HEK293 (cell line): ENCODE results near the gene CSF1.

Experiments used
- CTCF ChIA-PET: fragments of 350-600 bp; formaldehyde crosslinking; extraction: SDS; loops from one replicate; lab custom pipeline; 2021; ENCODE audit warnings: antibody characterized with exemption; lab: Yijun Ruan, JAX
- POLR2A ChIA-PET: fragments of 300-600 bp; formaldehyde crosslinking; extraction: SDS; loops from one replicate; lab custom pipeline; 2020; ENCODE audit warnings: antibody characterized with exemption, inconsistent platforms; lab: Yijun Ruan, JAX
- H3K27ac ChIP-seq: fragments of 200-500 bp; sonication (Bioruptor generic); 2 replicates; pipeline ENCODE4 v1.5.1; 2014; ENCODE audit warnings: low read depth, low read length, control low read depth, inconsistent platforms; ENCODE audit errors: extremely low read depth
- H3K36me3 ChIP-seq, 2 experiments: fragments of 200-500 bp in 1 of 2; sonication (Bioruptor generic) in 1 of 2; 1 replicate in 1 of 2; 2 replicates in 1 of 2; pipeline ENCODE4 v1.5.1; 2014 to 2017; ENCODE audit warnings: inconsistent platforms in 2 of 2, low read length in 2 of 2; ENCODE audit not compliant: control insufficient read depth in 2 of 2, insufficient read depth in 1 of 2
- H3K4me1 ChIP-seq: fragments of 200-500 bp; sonication (Bioruptor generic); 2 replicates; pipeline ENCODE4 v1.5.1; 2014; ENCODE audit warnings: mild to moderate bottlenecking, low read length, inconsistent platforms; ENCODE audit not compliant: control insufficient read depth, insufficient read depth
- H3K4me3 ChIP-seq: 2 replicates; pipeline ENCODE4 v1.5.1; 2011; ENCODE audit warnings: low read depth, mild to moderate bottlenecking, control low read depth, low read length, moderate library complexity
- H3K9me3 ChIP-seq: fragments of 200-500 bp; sonication (Bioruptor generic); 2 replicates; pipeline ENCODE4 v1.5.1; 2014; ENCODE audit warnings: low read depth, low read length, inconsistent platforms; ENCODE audit not compliant: control insufficient read depth, insufficient read depth
- EGR2 ChIP-seq: fragments of 450-650 bp; formaldehyde crosslinking; IDR thresholded peaks from 2 replicates; pipeline ENCODE4 v1.5.1; 2016; ENCODE audit warnings: low read depth, missing biosample characterization, missing genetic modification characterization
- ELK4 ChIP-seq: IDR thresholded peaks from 2 replicates; pipeline ENCODE4 v1.6.1; 2011; ENCODE audit warnings: mild to moderate bottlenecking, low read depth, low read length, borderline replicate concordance
- MEIS1 ChIP-seq: sonication (generic); formaldehyde crosslinking; IDR thresholded peaks from 2 replicates; pipeline ENCODE4 v1.8.1; 2022; ENCODE audit warnings: missing genetic modification reagents, mild to moderate bottlenecking, borderline replicate concordance
- MZF1 ChIP-seq: fragments of 450-650 bp; formaldehyde crosslinking; IDR thresholded peaks from 2 replicates; pipeline ENCODE4 v1.5.1; 2017; ENCODE audit warnings: missing biosample characterization, missing genetic modification characterization, borderline replicate concordance
- SETDB1 ChIP-seq: IDR thresholded peaks from one replicate; pipeline ENCODE4 v1.6.1; 2017; ENCODE audit warnings: mild to moderate bottlenecking, low read length, moderate library complexity, mixed read lengths; ENCODE audit not compliant: insufficient read length
- TRIM28 ChIP-seq: IDR thresholded peaks from 2 replicates; pipeline ENCODE4 v1.6.1; 2011; ENCODE audit warnings: low read length, control low read depth, borderline replicate concordance
- ZBTB8A ChIP-seq: fragments of 450-650 bp; formaldehyde crosslinking; IDR thresholded peaks from 2 replicates; pipeline ENCODE4 v1.5.1; 2016; ENCODE audit warnings: missing biosample characterization, missing genetic modification characterization
- ZNF121 ChIP-seq: fragments of 450-650 bp; formaldehyde crosslinking; IDR thresholded peaks from 2 replicates; pipeline ENCODE4 v1.5.1; 2016; ENCODE audit warnings: missing biosample characterization, missing genetic modification characterization
- ZNF18 ChIP-seq: fragments of 450-650 bp; formaldehyde crosslinking; IDR thresholded peaks from 2 replicates; pipeline ENCODE4 v1.5.1; 2016; ENCODE audit warnings: missing biosample characterization, missing genetic modification characterization
- ZNF202 ChIP-seq: fragments of 450-650 bp; formaldehyde crosslinking; IDR thresholded peaks from 2 replicates; pipeline ENCODE4 v1.5.1; 2016; ENCODE audit warnings: missing biosample characterization, missing genetic modification characterization, borderline replicate concordance
- ZNF24 ChIP-seq: fragments of 450-650 bp; formaldehyde crosslinking; IDR thresholded peaks from 2 replicates; pipeline ENCODE4 v1.5.1; 2016; ENCODE audit warnings: missing biosample characterization, missing genetic modification characterization
- ZNF26 ChIP-seq: fragments of 450-650 bp; formaldehyde crosslinking; IDR thresholded peaks from 2 replicates; pipeline ENCODE4 v1.5.1; 2016; ENCODE audit warnings: missing biosample characterization, missing genetic modification characterization
- ZNF354C ChIP-seq: fragments of 450-650 bp; formaldehyde crosslinking; IDR thresholded peaks from 2 replicates; pipeline ENCODE4 v1.5.1; 2016; ENCODE audit warnings: missing biosample characterization, missing genetic modification characterization, low read depth, borderline replicate concordance
- ZNF398 ChIP-seq: fragments of 450-650 bp; formaldehyde crosslinking; IDR thresholded peaks from 2 replicates; pipeline ENCODE4 v1.5.1; 2017; ENCODE audit warnings: missing biosample characterization, missing genetic modification characterization
- ZNF514 ChIP-seq: fragments of 450-650 bp; formaldehyde crosslinking; IDR thresholded peaks from 2 replicates; pipeline ENCODE4 v1.5.1; 2016; ENCODE audit warnings: missing biosample characterization, missing genetic modification characterization
- ZNF561 ChIP-seq: fragments of 450-650 bp; IDR thresholded peaks from 2 replicates; pipeline ENCODE4 v1.5.1; 2018; ENCODE audit warnings: missing biosample characterization, missing genetic modification characterization, borderline replicate concordance
- ZNF585B ChIP-seq: fragments of 450-650 bp; formaldehyde crosslinking; IDR thresholded peaks from 2 replicates; pipeline ENCODE4 v1.5.1; 2016; ENCODE audit warnings: missing biosample characterization, missing genetic modification characterization
- ZNF670 ChIP-seq: fragments of 450-650 bp; formaldehyde crosslinking; IDR thresholded peaks from 2 replicates; pipeline ENCODE4 v1.5.1; 2016; ENCODE audit warnings: missing biosample characterization, missing genetic modification characterization, low read depth
- ZSCAN16 ChIP-seq: fragments of 450-650 bp; formaldehyde crosslinking; IDR thresholded peaks from 2 replicates; pipeline ENCODE4 v1.5.1; 2016; ENCODE audit warnings: missing biosample characterization, missing genetic modification characterization
- ZSCAN23 ChIP-seq: fragments of 450-650 bp; formaldehyde crosslinking; IDR thresholded peaks from 2 replicates; pipeline ENCODE4 v1.5.1; 2016; ENCODE audit warnings: missing biosample characterization, missing genetic modification characterization

Gene CSF1

GRCh38 chr1:109937738-109938137, 27.1 kb downstream of the CSF1 start:
- no peaks in the 10 kb centered on the region for H3K9me3 ChIP-seq
- H3K4me3 ChIP-seq = no peak overlapping the region
- no peaks in the 10 kb centered on the region for H3K4me1 ChIP-seq
- ChIA-PET CTCF (no interaction called here), POLR2A (no interaction called here)
- no peak overlapping the region for H3K27ac ChIP-seq
- H3K36me3 ChIP-seq = no peaks in the 10 kb centered on the region
- TF ChIP-seq ZNF585B (tag by site-specific recombination) = no peak
- TF ChIP-seq SETDB1 = peak; percentile 98
- TF ChIP-seq TRIM28 = 0 out of 2 replicates have a peak, but pooled peaks have one; percentile 27
- TF ChIP-seq ZNF398 (tag by site-specific recombination) = no peak

- H3K27ac ChIP-seq = no peak overlapping the region
- no peaks in the 10 kb centered on the region for H3K9me3 ChIP-seq
- TF ChIP-seq ZNF121 (no peak), SETDB1 (no peak), ELK4 (no peak), ZNF26 (tag by site-specific recombination) (no peak), EGR2 (tag by site-specific recombination) (no peak), MZF1 (tag by site-specific recombination) (no peak), ZBTB8A (no peak), ZNF202 (tag by site-specific recombination) (no peak), ZNF514 (tag by site-specific recombination) (no peak), ZNF18 (tag by site-specific recombination) (no peak), ZNF354C (tag by site-specific recombination) (no peak), MEIS1 (CRISPR knock-in tag) (no peak), ZNF670 (tag by site-specific recombination) (no peak), ZNF24 (no peak), ZNF561 (tag by site-specific recombination) (no peak), ZSCAN16 (no peak), ZNF398 (tag by site-specific recombination) (no peak), ZSCAN23 (tag by site-specific recombination) (no peak)
- H3K4me3 ChIP-seq = no peak overlapping the region
- POLR2A ChIA-PET = no interaction called here
- CTCF ChIA-PET = no interaction called here
- no peaks in the 10 kb centered on the region for H3K36me3 ChIP-seq
- no peaks in the 10 kb centered on the region for H3K4me1 ChIP-seq
Measured at GRCh38 chr1:109938556-109938955, 27.9 kb downstream of the CSF1 start.
